Mammary epithelial cell (primary cell): Measurements from ENCODE around the gene ASGR1.
"Not testable (repeated sequence)": the region's sequence is repeated elsewhere in the genome, so short reads cannot be mapped to it uniquely, and the experiment has no call there.

Experiments used
- CTCF ChIP-seq, 2 donors: IDR thresholded peaks in 1 of 2; conservative IDR thresholded peaks in 1 of 2; 2 replicates each; pipeline ENCODE4 v1.5.1; 2011 to 2012; ENCODE audit warnings: inconsistent platforms in 2 of 2, low read length in 2 of 2, mild to moderate bottlenecking in 2 of 2, control low read depth in 1 of 2, low read depth in 1 of 2; ENCODE audit not compliant: insufficient read depth in 1 of 2; ENCODE audit errors: extremely low read depth in 1 of 2
- EZH2 ChIP-seq: IDR thresholded peaks from 2 replicates; pipeline ENCODE4 v1.6.1; 2012; ENCODE audit warnings: low read length, inconsistent platforms, borderline replicate concordance

DNA sequence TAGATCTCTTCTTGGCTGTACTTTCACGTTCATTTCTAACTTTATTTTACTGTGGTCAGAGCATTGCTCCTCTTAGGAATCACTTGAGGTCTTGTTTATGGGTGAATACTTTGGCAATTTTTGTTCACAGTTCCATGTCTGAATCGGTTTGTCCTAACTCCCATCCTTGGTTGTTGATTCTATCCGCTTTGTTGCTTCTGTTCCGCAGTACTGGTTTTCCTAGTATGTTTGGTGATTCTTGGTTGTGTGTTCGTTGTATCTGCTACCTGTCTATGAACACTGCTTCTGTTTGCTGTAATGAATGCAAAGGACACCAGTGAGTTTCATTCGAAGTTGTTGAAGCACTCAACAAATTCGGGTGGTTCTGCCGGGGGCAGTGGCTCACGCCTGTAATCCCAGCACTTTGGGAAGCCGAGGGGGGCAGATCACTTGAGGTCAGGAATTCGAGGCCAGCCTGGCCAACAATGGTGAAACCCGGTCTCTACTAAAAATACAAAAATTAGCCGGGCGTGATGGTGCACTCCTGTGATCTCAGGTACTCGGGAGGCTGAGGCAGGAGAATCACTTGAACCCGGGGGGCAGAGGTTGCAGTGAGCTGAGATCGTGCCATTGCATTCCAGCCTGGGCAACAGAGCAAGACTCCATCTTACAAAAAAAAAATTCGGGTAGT lies 6.5 kb downstream of the ASGR1 start:
- TF ChIP-seq CTCF (conservative IDR thresholded peaks at IDR 0.05 in 1 of 2, IDR thresholded peaks at IDR 0.05 in 1 of 2; ENCODE audit: extremely low read depth in 1 of 2, insufficient read depth in 1 of 2, low read depth in 1 of 2, low read length in 2 of 2); EZH2: not testable (repeated sequence)
